ENCODE results near the gene FAM118A. TPM values are rescaled to one million over a fixed set of nuclear protein-coding genes. Genes with fewer than 3 reads are reported as not detected.
"Not testable (repeated sequence)": the region's sequence is repeated elsewhere in the genome, so short reads cannot be mapped to it uniquely, and the experiment has no call there.

Gene FAM118A
- total RNA-seq, 3 donors from 2014 or later: 33.8 to 104 (median 55.4) TPM

DNA sequence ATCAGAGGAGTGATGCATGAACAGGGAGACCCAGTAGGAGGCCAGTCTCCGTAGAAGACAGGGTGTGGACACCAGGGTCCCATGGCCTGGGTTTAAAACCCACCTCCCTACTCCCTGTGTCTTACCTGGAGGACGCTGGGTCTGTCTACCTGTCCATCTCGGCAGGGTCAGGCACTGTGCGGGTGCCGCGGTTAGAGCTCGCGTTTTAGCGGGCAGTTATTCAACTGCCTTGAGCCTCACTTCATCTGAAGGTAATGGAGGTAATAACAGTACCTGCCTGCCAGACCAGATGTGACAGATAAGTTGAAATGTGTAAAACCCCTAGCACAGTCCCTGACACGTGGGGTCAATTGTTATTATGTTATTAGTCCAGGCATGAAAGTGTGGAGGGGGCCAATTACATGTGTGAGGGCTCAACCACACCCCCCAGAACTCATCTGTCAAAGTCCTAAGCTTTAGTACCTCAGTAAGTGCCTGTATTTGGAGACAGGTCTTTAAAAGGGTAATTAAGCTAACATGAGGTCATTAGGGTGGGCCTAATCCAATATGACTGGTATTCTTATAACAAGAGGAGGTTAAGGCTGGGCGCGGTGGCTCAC lies 33.1 kb upstream of the FAM118A start:
- TF ChIP-seq POLR2A (IDR thresholded peaks at IDR 0.05): no peak
- Histone ChIP-seq H3K36me3 (no peaks in the 10 kb centered on the region), H3K4me1 (no peaks in the 10 kb centered on the region), H3K27ac (no peak overlapping the region), H3K27me3 (no peaks in the 10 kb centered on the region), H3K9me3 (no peaks in the 10 kb centered on the region), H3K4me3 (no peak overlapping the region)
- no peak for DNase-seq (ENCODE audit: low spot score in 2 of 2)
- intact Hi-C loops (cut with DNase I; ENCODE audit: low total_unique reads): no loop called here

DNA sequence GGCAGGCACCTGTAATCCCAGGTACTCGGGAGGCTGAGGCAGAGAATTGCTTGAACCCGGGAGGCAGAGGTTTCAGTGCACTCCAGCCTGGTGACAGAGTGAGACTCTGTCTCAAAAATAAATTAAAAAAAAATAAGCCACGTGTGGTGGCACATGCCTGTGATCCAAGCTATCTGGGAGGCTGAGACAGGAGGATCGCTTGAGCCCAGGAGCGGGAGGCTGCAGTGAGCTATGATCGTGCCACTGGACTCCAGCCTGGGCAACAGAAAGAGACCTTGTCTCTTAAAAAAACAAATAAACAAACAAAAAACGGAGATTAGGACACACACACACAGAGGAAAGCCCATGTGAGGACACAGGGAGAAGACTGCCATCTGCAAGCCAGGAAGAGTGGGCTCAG lies 32.0 kb upstream of the FAM118A start:
- H3K4me1 ChIP-seq; H3K27me3 ChIP-seq; H3K9me3 ChIP-seq; DNase-seq (ENCODE audit: low spot score in 2 of 2); H3K27ac ChIP-seq; intact Hi-C loops (cut with DNase I; ENCODE audit: low total_unique reads); H3K36me3 ChIP-seq; H3K4me3 ChIP-seq: not testable (repeated sequence)

DNA sequence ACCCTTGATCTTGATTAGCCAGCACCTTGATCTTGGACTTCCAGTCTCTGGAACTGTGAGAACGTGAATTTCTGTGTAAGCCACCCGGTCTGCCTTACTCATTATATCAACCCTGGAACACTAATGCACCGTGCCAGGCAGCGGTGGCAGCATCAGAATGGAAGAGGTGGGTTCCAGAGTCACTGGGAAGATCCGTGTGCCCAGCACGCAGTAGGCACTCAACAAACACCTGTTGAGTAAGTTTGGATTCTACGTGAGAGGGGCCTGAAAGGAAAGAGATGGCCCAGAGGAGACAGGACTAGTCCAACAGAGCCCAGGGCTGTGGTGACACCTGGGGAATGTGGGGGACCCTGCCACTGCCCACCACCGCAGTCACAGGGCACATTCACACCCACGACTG lies 31.6 kb upstream of the FAM118A start:
- TF ChIP-seq POLR2A (IDR thresholded peaks at IDR 0.05) (no peak), POLR2AphosphoS5 (IDR thresholded peaks at IDR 0.05) (no peak)
- TF ChIP-seq, protein P1, sequence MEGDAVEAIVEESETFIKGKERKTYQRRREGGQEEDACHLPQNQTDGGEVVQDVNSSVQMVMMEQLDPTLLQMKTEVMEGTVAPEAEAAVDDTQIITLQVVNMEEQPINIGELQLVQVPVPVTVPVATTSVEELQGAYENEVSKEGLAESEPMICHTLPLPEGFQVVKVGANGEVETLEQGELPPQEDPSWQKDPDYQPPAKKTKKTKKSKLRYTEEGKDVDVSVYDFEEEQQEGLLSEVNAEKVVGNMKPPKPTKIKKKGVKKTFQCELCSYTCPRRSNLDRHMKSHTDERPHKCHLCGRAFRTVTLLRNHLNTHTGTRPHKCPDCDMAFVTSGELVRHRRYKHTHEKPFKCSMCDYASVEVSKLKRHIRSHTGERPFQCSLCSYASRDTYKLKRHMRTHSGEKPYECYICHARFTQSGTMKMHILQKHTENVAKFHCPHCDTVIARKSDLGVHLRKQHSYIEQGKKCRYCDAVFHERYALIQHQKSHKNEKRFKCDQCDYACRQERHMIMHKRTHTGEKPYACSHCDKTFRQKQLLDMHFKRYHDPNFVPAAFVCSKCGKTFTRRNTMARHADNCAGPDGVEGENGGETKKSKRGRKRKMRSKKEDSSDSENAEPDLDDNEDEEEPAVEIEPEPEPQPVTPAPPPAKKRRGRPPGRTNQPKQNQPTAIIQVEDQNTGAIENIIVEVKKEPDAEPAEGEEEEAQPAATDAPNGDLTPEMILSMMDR (IDR thresholded peaks at IDR 0.05): no peak
- no peak for DNase-seq (ENCODE audit: low spot score in 2 of 2)
- Histone ChIP-seq H3K36me3 (no peaks in the 10 kb centered on the region), H3K27ac (no peak overlapping the region), H3K4me1 (no peaks in the 10 kb centered on the region), H3K9me3 (no peaks in the 10 kb centered on the region), H3K4me3 (no peak overlapping the region), H3K27me3 (no peaks in the 10 kb centered on the region)
- intact Hi-C loops (cut with DNase I; ENCODE audit: low total_unique reads): no loop called here

DNA sequence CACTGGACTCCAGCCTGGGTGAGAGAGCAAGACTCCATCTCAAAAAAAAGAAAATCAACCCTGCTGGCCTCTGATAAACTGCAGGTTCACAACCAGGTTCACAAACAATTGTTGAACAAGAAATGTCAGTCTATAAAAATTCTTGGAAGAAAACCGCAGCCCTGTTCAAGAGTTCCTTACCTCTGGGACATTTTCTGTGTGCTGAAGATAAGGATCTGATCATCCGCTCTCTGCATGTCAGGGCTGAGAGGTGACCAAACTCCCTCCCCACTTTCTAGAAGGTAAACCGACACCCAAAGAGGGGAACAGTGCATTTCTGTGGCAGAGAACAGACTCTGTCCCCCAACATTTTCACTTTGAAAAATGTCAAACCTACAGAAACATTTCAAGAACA lies 29.1 kb upstream of the FAM118A start:
- H3K36me3 ChIP-seq: no peaks in the 10 kb centered on the region
- H3K27me3 ChIP-seq: no peaks in the 10 kb centered on the region
- TF ChIP-seq POLR2A (IDR thresholded peaks at IDR 0.05): no peak
- TF ChIP-seq, protein P1 (IDR thresholded peaks at IDR 0.05): peak in 1 of 3 donors; percentile 24
- TF ChIP-seq POLR2AphosphoS5 (IDR thresholded peaks at IDR 0.05): no peak
- no peaks in the 10 kb centered on the region for H3K9me3 ChIP-seq
- no peak overlapping the region for H3K4me3 ChIP-seq
- H3K27ac ChIP-seq: peak overlapping the region; percentile 52 to 80
- no peak for DNase-seq (ENCODE audit: low spot score in 2 of 2)
- H3K4me1 ChIP-seq: no peaks in the 10 kb centered on the region
- intact Hi-C loops (cut with DNase I; ENCODE audit: low total_unique reads): no loop called here

DNA sequence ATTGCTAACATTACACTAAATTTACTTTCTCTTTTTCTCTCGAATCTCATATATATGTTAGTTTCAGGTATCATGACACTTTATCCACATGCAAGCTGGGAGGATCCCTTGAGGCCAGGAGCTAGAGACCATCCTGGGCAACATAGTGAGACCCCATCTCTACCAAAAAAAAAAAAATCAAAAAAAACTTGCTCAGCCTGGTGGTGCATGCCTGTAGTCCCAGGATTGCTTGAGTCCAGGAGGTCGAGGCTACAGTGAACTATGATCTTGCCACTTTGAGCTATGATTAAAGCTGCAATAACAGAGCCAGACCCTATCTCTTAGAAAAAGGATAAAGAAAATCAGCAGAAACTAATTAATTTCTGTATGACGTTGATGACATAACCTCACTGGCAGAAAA lies 28.7 kb upstream of the FAM118A start:
- intact Hi-C loops (cut with DNase I; ENCODE audit: low total_unique reads): no loop called here
- Histone ChIP-seq H3K36me3 (no peaks in the 10 kb centered on the region), H3K4me3 (no peak overlapping the region), H3K4me1 (no peaks in the 10 kb centered on the region), H3K27me3 (no peaks in the 10 kb centered on the region), H3K9me3 (no peaks in the 10 kb centered on the region), H3K27ac (no peak overlapping the region)
- DNase-seq (ENCODE audit: low spot score in 2 of 2): no peak
- TF ChIP-seq, protein P1 (IDR thresholded peaks at IDR 0.05): no peak
- TF ChIP-seq POLR2A (IDR thresholded peaks at IDR 0.05) (no peak), POLR2AphosphoS5 (IDR thresholded peaks at IDR 0.05) (no peak)

DNA sequence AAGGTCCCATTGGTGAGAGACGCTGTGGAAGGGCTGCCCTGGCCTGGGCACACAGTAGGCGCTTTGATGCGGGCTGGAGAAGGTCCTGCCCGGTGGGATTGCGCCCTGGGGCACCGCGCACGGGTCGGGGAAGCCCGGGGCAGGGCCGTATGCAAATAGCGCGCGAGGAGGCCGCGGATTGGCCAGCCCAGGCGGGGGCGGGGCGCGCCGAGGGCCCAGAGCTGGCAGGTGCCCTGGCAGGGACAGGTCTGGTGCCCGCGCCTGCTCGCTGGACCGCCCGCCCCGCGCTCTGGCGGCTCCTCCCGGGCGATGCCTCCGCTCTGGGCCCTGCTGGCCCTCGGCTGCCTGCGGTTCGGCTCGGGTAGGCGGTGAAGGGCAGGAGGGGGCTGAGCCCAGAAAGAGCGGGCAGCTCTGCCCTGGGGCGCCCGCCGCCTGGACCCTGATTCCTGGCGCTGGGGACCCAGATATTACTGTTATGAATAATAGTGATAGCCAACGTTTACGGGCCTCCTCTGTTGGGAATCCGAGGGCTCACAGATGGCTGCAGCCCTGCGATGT lies 24.9 kb upstream of the FAM118A start, which contains the start of gene UPK3A:
Gene UPK3A (plus strand): TSS at position 245 of the 558 bp plus-strand sequence. CDS start 65 bp downstream, at position 310.
- no peak for DNase-seq (ENCODE audit: low spot score in 2 of 2)
- peak within 1 kb of the TSS; percentile 26 to 61 (median 27) for H3K4me3 ChIP-seq
- intact Hi-C loops (cut with DNase I; ENCODE audit: low total_unique reads): no loop called here
- no peaks in the 10 kb centered on the region for H3K27me3 ChIP-seq
- H3K9me3 ChIP-seq: no peaks in the 10 kb centered on the region
- H3K27ac ChIP-seq: no peak within 1 kb of the TSS
- no peaks in the 10 kb centered on the region for H3K36me3 ChIP-seq
- TF ChIP-seq POLR2AphosphoS5 (IDR thresholded peaks at IDR 0.05) (no peak), POLR2A (IDR thresholded peaks at IDR 0.05) (no peak)
- TF ChIP-seq, protein P1 (IDR thresholded peaks at IDR 0.05): no peak
- no peaks in the 10 kb centered on the region for H3K4me1 ChIP-seq

All from breast epithelium (tissue), 4 donors.